HepG2 (cell line): ENCODE results near the gene DNASE1L2. TPM values are rescaled to one million over a fixed set of nuclear protein-coding genes. Genes with fewer than 3 reads are reported as not detected.

Source experiments
- DMAP1 ChIP-seq: IDR thresholded peaks from 2 replicates; pipeline ENCODE4 v1.6.1; 2016
- DNMT3B ChIP-seq: conservative IDR thresholded peaks from 2 replicates; pipeline ENCODE4 v1.6.1; 2016; ENCODE audit warnings: missing biosample characterization, control low read depth
- ERF ChIP-seq: IDR thresholded peaks from 2 replicates; pipeline ENCODE4 v1.6.1; 2018; ENCODE audit warnings: missing biosample characterization, missing genetic modification reagents
- KAT7 ChIP-seq: IDR thresholded peaks from 2 replicates; pipeline ENCODE4 v1.6.1; 2018; ENCODE audit warnings: borderline replicate concordance, missing compliant biosample characterization
- MEIS1 ChIP-seq: sonication (generic); formaldehyde crosslinking; IDR thresholded peaks from 2 replicates; pipeline ENCODE4 v1.9.0; 2021; ENCODE audit warnings: mild to moderate bottlenecking, missing genetic modification reagents, moderate library complexity, borderline replicate concordance
- NFATC3 ChIP-seq: sonication (generic); formaldehyde crosslinking; IDR thresholded peaks from 2 replicates; pipeline ENCODE4 v1.5.1; 2020; ENCODE audit warnings: mild to moderate bottlenecking, missing genetic modification reagents
- NFE2L1 ChIP-seq: sonication (generic); formaldehyde crosslinking; IDR thresholded peaks from 2 replicates; pipeline ENCODE4 v1.4.0; 2020; ENCODE audit warnings: missing genetic modification reagents, mild to moderate bottlenecking, borderline replicate concordance
- PAWR ChIP-seq: sonication (generic); formaldehyde crosslinking; IDR thresholded peaks from 2 replicates; pipeline ENCODE4 v1.4.0; 2020; ENCODE audit warnings: missing genetic modification reagents, mild to moderate bottlenecking, borderline replicate concordance
- SUZ12 ChIP-seq: fragments of 150-350 bp; IDR thresholded peaks from 2 replicates; pipeline ENCODE4 v1.6.1; 2014; ENCODE audit warnings: low read depth, low read length
- THYN1 ChIP-seq: sonication (generic); formaldehyde crosslinking; IDR thresholded peaks from 2 replicates; pipeline ENCODE4 v1.8.1; 2023; ENCODE audit warnings: low read depth, mild to moderate bottlenecking, moderate library complexity, missing genetic modification reagents, borderline replicate concordance
- TMF1 ChIP-seq: sonication (generic); formaldehyde crosslinking; IDR thresholded peaks from 2 replicates; pipeline ENCODE4 v1.8.1; 2022; ENCODE audit warnings: low read depth, missing genetic modification reagents
- ZNF670 ChIP-seq: sonication (generic); formaldehyde crosslinking; IDR thresholded peaks from 2 replicates; pipeline ENCODE4 v1.8.0; 2022; ENCODE audit warnings: mild to moderate bottlenecking, missing genetic modification reagents, borderline replicate concordance
- ZNF772 ChIP-seq: sonication (generic); formaldehyde crosslinking; IDR thresholded peaks from 2 replicates; pipeline ENCODE4 v1.5.0; 2020; ENCODE audit warnings: mild to moderate bottlenecking, missing genetic modification reagents
- polyA plus RNA-seq, 8 experiments: library from polyadenylated mRNA; depleted of rRNA in 3 of 8; stranded (reverse) in 7 of 8; unstranded in 1 of 8; fragments of >200 nt; fragmentation: Illumina TruSeq in 4 of 8; extraction: Trizol in 4 of 8; gene quantifications; 2 replicates each; pipeline versions ENCODE4 v1.2.1 to v1.2.3, GENCODE V29; 2011 to 2016; ENCODE audit warnings: low read depth in 4 of 8, missing spikeins in 1 of 8, mixed read lengths in 1 of 8; ENCODE audit not compliant: insufficient read depth in 1 of 8
- total RNA-seq, 5 experiments: library from RNA; depleted of rRNA; stranded (reverse); fragments of >200 nt; fragmentation: Illumina TruSeq; extraction: Trizol; gene quantifications; 2 replicates each; pipeline ENCODE4 v1.2.3, GENCODE V29; 2016; ENCODE audit warnings: low read depth in 1 of 5
- TF ChIP-seq, protein P1 (sequence below): IDR thresholded peaks from 2 replicates; pipeline ENCODE4 v1.6.1; 2012; ENCODE audit warnings: low read length, improper control_type of control experiment
- TF ChIP-seq, protein P2 (sequence below): sonication (generic); formaldehyde crosslinking; IDR thresholded peaks from 2 replicates; pipeline ENCODE4 v1.4.0; 2020; ENCODE audit warnings: missing genetic modification reagents
- TF ChIP-seq, protein P3 (sequence below): sonication (generic); formaldehyde crosslinking; IDR thresholded peaks from 2 replicates; pipeline ENCODE4 v1.5.0; 2020; ENCODE audit warnings: mild to moderate bottlenecking, missing genetic modification reagents
- TF ChIP-seq, protein P4 (sequence below): sonication (generic); formaldehyde crosslinking; IDR thresholded peaks from 2 replicates; pipeline ENCODE4 v1.4.0; 2020; ENCODE audit warnings: missing genetic modification reagents
- TF ChIP-seq, protein P5 (sequence below): sonication (generic); formaldehyde crosslinking; IDR thresholded peaks from 2 replicates; pipeline ENCODE4 v1.4.0; 2020; ENCODE audit warnings: missing genetic modification reagents

DNASE1L2 gene
- total and polyA plus RNA-seq, 2 of the 13 experiments (the other 11 are each of a cell fraction or from before 2014, with no cell fraction given) = 0.44 to 0.50 TPM

DNA sequence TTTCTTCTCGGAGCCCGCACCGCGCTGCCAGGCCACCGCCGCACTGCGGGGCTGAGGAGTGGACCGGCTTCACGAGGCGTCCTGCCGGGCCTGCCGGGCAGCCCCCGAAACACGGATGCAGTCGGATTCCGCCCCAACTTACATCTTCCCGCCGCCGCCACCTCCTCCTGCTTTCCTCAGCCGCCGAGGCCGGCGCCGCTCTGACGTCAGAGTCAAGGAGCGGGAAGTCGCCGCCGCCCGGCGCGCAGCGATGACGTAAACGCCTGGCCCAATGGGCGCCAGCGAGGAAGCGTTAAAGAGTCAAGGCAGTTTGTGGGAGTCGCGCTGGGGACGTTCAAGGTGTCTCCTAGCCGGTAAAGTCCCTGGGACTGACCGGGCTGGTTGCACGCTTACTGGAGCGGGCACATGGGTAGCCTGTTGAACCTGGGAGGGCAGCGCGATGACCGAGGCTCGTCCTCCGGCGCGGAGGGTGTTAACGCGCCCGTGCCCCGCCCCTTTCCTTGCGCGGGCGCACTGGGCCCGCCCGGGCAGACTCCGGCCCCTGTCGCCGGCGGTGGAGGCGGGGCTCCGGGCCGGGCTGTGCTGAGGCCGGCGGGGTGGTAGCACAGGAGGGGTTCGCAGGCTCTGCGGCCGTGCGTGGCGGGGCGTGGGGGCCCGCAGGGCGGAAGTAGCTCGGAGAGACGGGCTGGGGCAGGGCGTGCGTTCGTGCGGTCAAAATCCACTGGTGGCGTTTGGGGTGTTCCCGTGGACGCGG, 31.8 kb downstream of the DNASE1L2 start, which contains the start of gene RNPS1 (continued):
- TF ChIP-seq, protein P1, sequence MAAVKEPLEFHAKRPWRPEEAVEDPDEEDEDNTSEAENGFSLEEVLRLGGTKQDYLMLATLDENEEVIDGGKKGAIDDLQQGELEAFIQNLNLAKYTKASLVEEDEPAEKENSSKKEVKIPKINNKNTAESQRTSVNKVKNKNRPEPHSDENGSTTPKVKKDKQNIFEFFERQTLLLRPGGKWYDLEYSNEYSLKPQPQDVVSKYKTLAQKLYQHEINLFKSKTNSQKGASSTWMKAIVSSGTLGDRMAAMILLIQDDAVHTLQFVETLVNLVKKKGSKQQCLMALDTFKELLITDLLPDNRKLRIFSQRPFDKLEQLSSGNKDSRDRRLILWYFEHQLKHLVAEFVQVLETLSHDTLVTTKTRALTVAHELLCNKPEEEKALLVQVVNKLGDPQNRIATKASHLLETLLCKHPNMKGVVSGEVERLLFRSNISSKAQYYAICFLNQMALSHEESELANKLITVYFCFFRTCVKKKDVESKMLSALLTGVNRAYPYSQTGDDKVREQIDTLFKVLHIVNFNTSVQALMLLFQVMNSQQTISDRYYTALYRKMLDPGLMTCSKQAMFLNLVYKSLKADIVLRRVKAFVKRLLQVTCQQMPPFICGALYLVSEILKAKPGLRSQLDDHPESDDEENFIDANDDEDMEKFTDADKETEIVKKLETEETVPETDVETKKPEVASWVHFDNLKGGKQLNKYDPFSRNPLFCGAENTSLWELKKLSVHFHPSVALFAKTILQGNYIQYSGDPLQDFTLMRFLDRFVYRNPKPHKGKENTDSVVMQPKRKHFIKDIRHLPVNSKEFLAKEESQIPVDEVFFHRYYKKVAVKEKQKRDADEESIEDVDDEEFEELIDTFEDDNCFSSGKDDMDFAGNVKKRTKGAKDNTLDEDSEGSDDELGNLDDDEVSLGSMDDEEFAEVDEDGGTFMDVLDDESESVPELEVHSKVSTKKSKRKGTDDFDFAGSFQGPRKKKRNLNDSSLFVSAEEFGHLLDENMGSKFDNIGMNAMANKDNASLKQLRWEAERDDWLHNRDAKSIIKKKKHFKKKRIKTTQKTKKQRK = no peak
- TF ChIP-seq ZNF772 (CRISPR knock-in tag) (peak; percentile 71; the same call in 1 of the 2 replicates), TMF1 (CRISPR knock-in tag) (peak; percentile 81; the same call in 1 of the 2 replicates), KAT7 (CRISPR knock-in tag) (no peak), DNMT3B (CRISPR knock-in tag) (no peak), PAWR (no peak), ERF (CRISPR knock-in tag) (peak; percentile 74; the same call in 1 of the 2 replicates), ZNF670 (CRISPR knock-in tag) (peak; percentile 85; the same call in 1 of the 2 replicates), THYN1 (no peak), DMAP1 (CRISPR knock-in tag) (peak; percentile 97), MEIS1 (CRISPR knock-in tag) (peak; percentile 75), NFE2L1 (CRISPR knock-in tag) (no peak), SUZ12 (no peak), NFATC3 (CRISPR knock-in tag) (peak; percentile 67; the same call in 1 of the 2 replicates)
- TF ChIP-seq, protein P2, sequence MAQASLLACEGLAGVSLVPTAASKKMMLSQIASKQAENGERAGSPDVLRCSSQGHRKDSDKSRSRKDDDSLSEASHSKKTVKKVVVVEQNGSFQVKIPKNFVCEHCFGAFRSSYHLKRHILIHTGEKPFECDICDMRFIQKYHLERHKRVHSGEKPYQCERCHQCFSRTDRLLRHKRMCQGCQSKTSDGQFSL (CRISPR knock-in tag) = peak; percentile 59; the same call in 1 of the 2 replicates
- TF ChIP-seq, protein P3, sequence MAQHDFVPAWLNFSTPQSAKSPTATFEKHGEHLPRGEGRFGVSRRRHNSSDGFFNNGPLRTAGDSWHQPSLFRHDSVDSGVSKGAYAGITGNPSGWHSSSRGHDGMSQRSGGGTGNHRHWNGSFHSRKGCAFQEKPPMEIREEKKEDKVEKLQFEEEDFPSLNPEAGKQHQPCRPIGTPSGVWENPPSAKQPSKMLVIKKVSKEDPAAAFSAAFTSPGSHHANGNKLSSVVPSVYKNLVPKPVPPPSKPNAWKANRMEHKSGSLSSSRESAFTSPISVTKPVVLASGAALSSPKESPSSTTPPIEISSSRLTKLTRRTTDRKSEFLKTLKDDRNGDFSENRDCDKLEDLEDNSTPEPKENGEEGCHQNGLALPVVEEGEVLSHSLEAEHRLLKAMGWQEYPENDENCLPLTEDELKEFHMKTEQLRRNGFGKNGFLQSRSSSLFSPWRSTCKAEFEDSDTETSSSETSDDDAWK (CRISPR knock-in tag) = no peak
- TF ChIP-seq, protein P4, sequence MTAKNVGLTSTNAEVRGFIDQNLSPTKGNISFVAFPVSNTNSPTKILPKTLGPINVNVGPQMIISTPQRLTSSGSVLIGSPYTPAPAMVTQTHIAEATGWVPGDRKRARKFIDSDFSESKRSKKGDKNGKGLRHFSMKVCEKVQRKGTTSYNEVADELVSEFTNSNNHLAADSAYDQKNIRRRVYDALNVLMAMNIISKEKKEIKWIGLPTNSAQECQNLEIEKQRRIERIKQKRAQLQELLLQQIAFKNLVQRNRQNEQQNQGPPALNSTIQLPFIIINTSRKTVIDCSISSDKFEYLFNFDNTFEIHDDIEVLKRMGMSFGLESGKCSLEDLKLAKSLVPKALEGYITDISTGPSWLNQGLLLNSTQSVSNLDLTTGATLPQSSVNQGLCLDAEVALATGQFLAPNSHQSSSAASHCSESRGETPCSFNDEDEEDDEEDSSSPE (CRISPR knock-in tag) = peak; percentile 98
- TF ChIP-seq, protein P5, sequence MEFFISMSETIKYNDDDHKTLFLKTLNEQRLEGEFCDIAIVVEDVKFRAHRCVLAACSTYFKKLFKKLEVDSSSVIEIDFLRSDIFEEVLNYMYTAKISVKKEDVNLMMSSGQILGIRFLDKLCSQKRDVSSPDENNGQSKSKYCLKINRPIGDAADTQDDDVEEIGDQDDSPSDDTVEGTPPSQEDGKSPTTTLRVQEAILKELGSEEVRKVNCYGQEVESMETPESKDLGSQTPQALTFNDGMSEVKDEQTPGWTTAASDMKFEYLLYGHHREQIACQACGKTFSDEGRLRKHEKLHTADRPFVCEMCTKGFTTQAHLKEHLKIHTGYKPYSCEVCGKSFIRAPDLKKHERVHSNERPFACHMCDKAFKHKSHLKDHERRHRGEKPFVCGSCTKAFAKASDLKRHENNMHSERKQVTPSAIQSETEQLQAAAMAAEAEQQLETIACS (CRISPR knock-in tag) = peak; percentile 18; the same call in 1 of the 2 replicates
